HUES6 (cell line): ENCODE results near the gene DPYSL3.

Source experiments
- H3K27ac ChIP-seq: 2 replicates; pipeline ENCODE4 v1.7.0; 2013; ENCODE audit warnings: low read depth, mild to moderate bottlenecking, low read length, inconsistent platforms
- H3K27me3 ChIP-seq: 2 replicates; pipeline ENCODE4 v1.6.1; 2013; ENCODE audit warnings: low read length; ENCODE audit not compliant: control insufficient read depth, insufficient read depth
- H3K36me3 ChIP-seq: 2 replicates; pipeline ENCODE4 v1.6.1; 2013; ENCODE audit warnings: low read length; ENCODE audit not compliant: control insufficient read depth, insufficient read depth
- H3K4me1 ChIP-seq: 2 replicates; pipeline ENCODE4 v1.6.1; 2013; ENCODE audit warnings: low read length; ENCODE audit not compliant: control insufficient read depth, insufficient read depth
- H3K4me3 ChIP-seq: 2 replicates; pipeline ENCODE4 v1.5.1; 2013; ENCODE audit warnings: low read depth, low read length
- H3K9ac ChIP-seq: one replicate; pipeline ENCODE4 v1.6.1; 2013; ENCODE audit warnings: mild to moderate bottlenecking, low read length
- H3K9me3 ChIP-seq: 2 replicates; pipeline ENCODE4 v1.6.1; 2013; ENCODE audit warnings: low read depth, low read length; ENCODE audit not compliant: control insufficient read depth, insufficient read depth

DPYSL3 gene

GRCh38 chr5:147341345-147341744 is 168.5 kb downstream of the DPYSL3 start:
- Histone ChIP-seq H3K4me1 (peaks cover 10% of the 10 kb centered on the region), H3K27ac (no peak overlapping the region), H3K36me3 (no peaks in the 10 kb centered on the region), H3K27me3 (no peaks in the 10 kb centered on the region), H3K9me3 (no peaks in the 10 kb centered on the region), H3K9ac (no peak overlapping the region), H3K4me3 (no peak overlapping the region)

GRCh38 chr5:147340941-147341340 is 168.9 kb downstream of the DPYSL3 start:
- H3K9me3 ChIP-seq, result no peaks in the 10 kb centered on the region
- no peak overlapping the region for H3K4me3 ChIP-seq
- H3K9ac ChIP-seq, result no peak overlapping the region
- no peaks in the 10 kb centered on the region for H3K27me3 ChIP-seq
- no peak overlapping the region for H3K27ac ChIP-seq
- H3K36me3 ChIP-seq, result no peaks in the 10 kb centered on the region
- H3K4me1 ChIP-seq, result peaks cover 10% of the 10 kb centered on the region
